ENCODE data around the gene SMG6. TPM values are rescaled to one million over a fixed set of nuclear protein-coding genes. Genes with fewer than 3 reads are reported as not detected.
A peak's percentile ranks its signal among the peaks of the same experiment; 100 is the strongest.

Gene SMG6
- total and polyA plus RNA-seq, 2 of the 13 experiments (the other 11 are each of a cell fraction or from before 2014, with no cell fraction given) = 4.6 to 14.6 TPM

DNA sequence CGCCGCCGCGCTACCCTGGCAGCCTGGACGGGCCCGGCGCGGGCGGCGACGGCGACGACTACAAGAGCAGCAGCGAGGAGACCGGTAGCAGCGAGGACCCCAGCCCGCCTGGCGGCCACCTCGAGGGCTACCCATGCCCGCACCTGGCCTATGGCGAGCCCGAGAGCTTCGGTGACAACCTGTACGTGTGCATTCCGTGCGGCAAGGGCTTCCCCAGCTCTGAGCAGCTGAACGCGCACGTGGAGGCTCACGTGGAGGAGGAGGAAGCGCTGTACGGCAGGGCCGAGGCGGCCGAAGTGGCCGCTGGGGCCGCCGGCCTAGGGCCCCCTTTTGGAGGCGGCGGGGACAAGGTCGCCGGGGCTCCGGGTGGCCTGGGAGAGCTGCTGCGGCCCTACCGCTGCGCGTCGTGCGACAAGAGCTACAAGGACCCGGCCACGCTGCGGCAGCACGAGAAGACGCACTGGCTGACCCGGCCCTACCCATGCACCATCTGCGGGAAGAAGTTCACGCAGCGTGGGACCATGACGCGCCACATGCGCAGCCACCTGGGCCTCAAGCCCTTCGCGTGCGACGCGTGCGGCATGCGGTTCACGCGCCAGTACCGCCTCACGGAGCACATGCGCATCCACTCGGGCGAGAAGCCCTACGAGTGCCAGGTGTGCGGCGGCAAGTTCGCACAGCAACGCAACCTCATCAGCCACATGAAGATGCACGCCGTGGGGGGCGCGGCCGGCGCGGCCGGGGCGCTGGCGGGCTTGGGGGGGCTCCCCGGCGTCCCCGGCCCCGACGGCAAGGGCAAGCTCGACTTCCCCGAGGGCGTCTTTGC lies 245.6 kb downstream of the SMG6 start:
- H3K9ac ChIP-seq (ENCODE audit: insufficient read depth, low read depth, low read length) = no peak overlapping the region
- no peak overlapping the region for H3K27ac ChIP-seq (ENCODE audit: extremely low read length, insufficient read depth, low read length)
- H2AFZ ChIP-seq (ENCODE audit: low read length) = no peak overlapping the region
- peaks cover 14% of the 10 kb centered on the region; the same call in 1 of the 2 replicates for H4K20me1 ChIP-seq (ENCODE audit: insufficient read depth, low read length)
- intact Hi-C loops (cut with micrococcal nuclease; ENCODE audit: unreplicated experiment) = no loop called here
- CTCF ChIA-PET (ENCODE audit: low intra/inter-chr PET ratio, low total read pairs) = no interaction called here
- H3K4me3 ChIP-seq (replicated peaks in 1 of 3; ENCODE audit: insufficient read depth in 1 of 3, low read depth in 2 of 3, low read length in 3 of 3) = no peak overlapping the region
- ATAC-seq (no peak), DNase-seq (ENCODE audit: low spot score) (no peak), FAIRE-seq (no peak)
- no TSS peak for BruUV-seq (replicated peaks)
- peaks cover 0 to 2% of the 10 kb centered on the region in 2 experiments; a peak in 2 of 5 replicates for H3K36me3 ChIP-seq (replicated peaks in 1 of 2; ENCODE audit: control insufficient read depth in 1 of 2, insufficient read depth in 2 of 2, low read length in 2 of 2)
- peaks cover 12% of the 10 kb centered on the region for H3K4me1 ChIP-seq (ENCODE audit: insufficient read depth, low read length)
- H3K9me3 ChIP-seq (ENCODE audit: low read length) = no peaks in the 10 kb centered on the region
- no peak overlapping the region for H3K4me2 ChIP-seq (ENCODE audit: low read depth, low read length)
- in situ Hi-C loops (cut with HindIII; ENCODE audit: extremely low pct_ligation_motif_present, low pct_unique_long_range_greater_than_20kb) = no loop called here
- H3K27me3 ChIP-seq (ENCODE audit: control insufficient read depth in 1 of 2, insufficient read depth in 2 of 2, low read length in 2 of 2) = peaks cover 0 to 11% of the 10 kb centered on the region in 2 experiments; a peak in 3 of 5 replicates
- H3K79me2 ChIP-seq (ENCODE audit: insufficient read depth, low read length) = no peaks in the 10 kb centered on the region
- 97% methylated on average over 48 of the region's 98 CpGs for WGBS (ENCODE audit: low lambda C conversion rate)
- POLR2A ChIA-PET = no interaction called here
- TF ChIP-seq MAZ (IDR thresholded peaks at IDR 0.05; ENCODE audit: borderline replicate concordance, low read depth, low read length) = no peak
- no peak for TF ChIP-seq MAZ (CRISPR knock-in tag; IDR thresholded peaks at IDR 0.05; ENCODE audit: low read depth)
- TF ChIP-seq ATF5 (CRISPR knock-in tag; IDR thresholded peaks at IDR 0.05; ENCODE audit: low read depth) = no peak
- TF ChIP-seq ZHX1 (CRISPR knock-in tag; IDR thresholded peaks at IDR 0.05; ENCODE audit: low read depth) = peak; percentile 85; the same call in 1 of the 2 replicates
- TF ChIP-seq ZNF775 (CRISPR knock-in tag; IDR thresholded peaks at IDR 0.05; ENCODE audit: borderline replicate concordance) = no peak
- no peak for TF ChIP-seq KLF11 (CRISPR knock-in tag; IDR thresholded peaks at IDR 0.05)
- TF ChIP-seq THRA (CRISPR knock-in tag; IDR thresholded peaks at IDR 0.05; ENCODE audit: borderline replicate concordance) = no peak
- TF ChIP-seq, protein P1, sequence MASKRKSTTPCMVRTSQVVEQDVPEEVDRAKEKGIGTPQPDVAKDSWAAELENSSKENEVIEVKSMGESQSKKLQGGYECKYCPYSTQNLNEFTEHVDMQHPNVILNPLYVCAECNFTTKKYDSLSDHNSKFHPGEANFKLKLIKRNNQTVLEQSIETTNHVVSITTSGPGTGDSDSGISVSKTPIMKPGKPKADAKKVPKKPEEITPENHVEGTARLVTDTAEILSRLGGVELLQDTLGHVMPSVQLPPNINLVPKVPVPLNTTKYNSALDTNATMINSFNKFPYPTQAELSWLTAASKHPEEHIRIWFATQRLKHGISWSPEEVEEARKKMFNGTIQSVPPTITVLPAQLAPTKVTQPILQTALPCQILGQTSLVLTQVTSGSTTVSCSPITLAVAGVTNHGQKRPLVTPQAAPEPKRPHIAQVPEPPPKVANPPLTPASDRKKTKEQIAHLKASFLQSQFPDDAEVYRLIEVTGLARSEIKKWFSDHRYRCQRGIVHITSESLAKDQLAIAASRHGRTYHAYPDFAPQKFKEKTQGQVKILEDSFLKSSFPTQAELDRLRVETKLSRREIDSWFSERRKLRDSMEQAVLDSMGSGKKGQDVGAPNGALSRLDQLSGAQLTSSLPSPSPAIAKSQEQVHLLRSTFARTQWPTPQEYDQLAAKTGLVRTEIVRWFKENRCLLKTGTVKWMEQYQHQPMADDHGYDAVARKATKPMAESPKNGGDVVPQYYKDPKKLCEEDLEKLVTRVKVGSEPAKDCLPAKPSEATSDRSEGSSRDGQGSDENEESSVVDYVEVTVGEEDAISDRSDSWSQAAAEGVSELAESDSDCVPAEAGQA (IDR thresholded peaks at IDR 0.05; ENCODE audit: low read depth) = peak; percentile 45; the same call in 1 of the 2 replicates
- TF ChIP-seq, protein P1 (CRISPR knock-in tag; IDR thresholded peaks at IDR 0.05; ENCODE audit: borderline replicate concordance) = no peak

Data from HepG2 (cell line).